ENCODE data around the gene ATL1.
"Not testable (repeated sequence)": the region's sequence is repeated elsewhere in the genome, so short reads cannot be mapped to it uniquely, and the experiment has no call there.

ATL1 gene

DNA sequence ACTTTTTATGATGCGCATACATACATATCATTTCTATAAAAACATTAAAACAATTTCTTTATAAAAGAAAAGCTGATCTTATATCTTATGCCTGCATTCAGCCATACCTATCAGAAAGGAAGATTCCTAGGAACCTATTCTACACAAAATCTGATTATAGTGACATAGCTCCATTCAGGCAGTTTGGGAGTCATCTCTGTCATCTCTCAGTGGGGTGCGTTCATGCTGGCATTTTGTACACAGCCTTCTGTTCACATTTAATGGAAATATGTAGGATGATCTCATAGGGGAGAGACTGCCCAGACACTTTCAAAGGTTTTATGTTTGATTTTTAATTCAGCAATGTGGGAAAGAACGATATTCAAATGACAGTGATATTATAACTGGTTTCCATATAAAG is 52.9 kb downstream of the ATL1 start:
- H3K36me3 ChIP-seq (ENCODE audit: control insufficient read depth, insufficient read depth, low read length): no peaks in the 10 kb centered on the region
- no peak overlapping the region for H3K27ac ChIP-seq (ENCODE audit: low read depth, low read length)
- H3K27me3 ChIP-seq (ENCODE audit: control insufficient read depth, insufficient read depth, low read length): no peaks in the 10 kb centered on the region
- no peak overlapping the region for H3K4me3 ChIP-seq (ENCODE audit: low read length)
- no peaks in the 10 kb centered on the region for H3K4me1 ChIP-seq (ENCODE audit: control insufficient read depth, insufficient read depth, low read length)
- H3K9ac ChIP-seq (ENCODE audit: low read length): no peak overlapping the region

DNA sequence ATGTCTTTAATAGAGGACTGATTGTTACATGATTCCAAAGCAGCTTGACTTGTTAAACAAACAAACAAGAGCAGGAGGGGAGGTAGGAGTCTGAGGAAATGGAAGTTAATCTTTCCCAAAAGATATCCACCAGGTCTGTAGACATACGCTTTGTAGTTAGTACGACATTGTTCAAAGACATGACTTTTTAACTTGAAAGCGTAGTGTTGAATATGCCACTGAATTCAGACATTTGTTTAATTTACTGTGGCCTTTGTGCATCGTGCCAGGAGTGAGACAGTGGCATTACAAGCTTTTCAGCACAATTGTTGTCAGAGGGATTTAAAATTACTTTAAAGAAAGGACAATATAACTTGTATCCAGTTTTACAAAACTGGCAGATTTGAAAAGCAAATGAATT is 55.1 kb downstream of the ATL1 start:
- H3K4me1 ChIP-seq (ENCODE audit: control insufficient read depth, insufficient read depth, low read length): no peaks in the 10 kb centered on the region
- no peaks in the 10 kb centered on the region for H3K36me3 ChIP-seq (ENCODE audit: control insufficient read depth, insufficient read depth, low read length)
- no peak overlapping the region for H3K27ac ChIP-seq (ENCODE audit: low read depth, low read length)
- H3K9ac ChIP-seq (ENCODE audit: low read length): no peak overlapping the region
- no peaks in the 10 kb centered on the region for H3K27me3 ChIP-seq (ENCODE audit: control insufficient read depth, insufficient read depth, low read length)
- H3K4me3 ChIP-seq (ENCODE audit: low read length): no peak overlapping the region

DNA sequence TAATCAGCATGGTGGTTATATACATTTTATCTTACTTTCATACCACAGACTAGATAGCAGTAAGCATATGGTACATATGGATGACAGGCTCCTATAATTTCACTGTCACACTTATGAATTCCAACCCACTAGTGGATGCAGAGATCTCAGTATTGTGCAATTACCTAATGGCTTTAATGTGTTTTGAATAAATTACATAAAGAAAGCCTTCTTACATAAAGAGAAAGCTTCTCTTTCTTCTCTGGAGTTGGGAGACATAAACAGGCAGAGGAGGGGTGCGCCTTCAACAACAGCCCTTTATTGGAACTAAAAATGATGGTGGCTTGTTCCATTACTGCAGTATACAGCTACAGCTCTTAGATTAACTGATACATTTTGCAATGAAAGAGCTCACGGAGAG is 55.6 kb downstream of the ATL1 start:
- H3K4me3 ChIP-seq (ENCODE audit: low read length): no peak overlapping the region
- no peak overlapping the region for H3K27ac ChIP-seq (ENCODE audit: low read depth, low read length)
- H3K4me1 ChIP-seq (ENCODE audit: control insufficient read depth, insufficient read depth, low read length): no peaks in the 10 kb centered on the region
- H3K27me3 ChIP-seq (ENCODE audit: control insufficient read depth, insufficient read depth, low read length): no peaks in the 10 kb centered on the region
- no peak overlapping the region for H3K9ac ChIP-seq (ENCODE audit: low read length)
- no peaks in the 10 kb centered on the region for H3K36me3 ChIP-seq (ENCODE audit: control insufficient read depth, insufficient read depth, low read length)

DNA sequence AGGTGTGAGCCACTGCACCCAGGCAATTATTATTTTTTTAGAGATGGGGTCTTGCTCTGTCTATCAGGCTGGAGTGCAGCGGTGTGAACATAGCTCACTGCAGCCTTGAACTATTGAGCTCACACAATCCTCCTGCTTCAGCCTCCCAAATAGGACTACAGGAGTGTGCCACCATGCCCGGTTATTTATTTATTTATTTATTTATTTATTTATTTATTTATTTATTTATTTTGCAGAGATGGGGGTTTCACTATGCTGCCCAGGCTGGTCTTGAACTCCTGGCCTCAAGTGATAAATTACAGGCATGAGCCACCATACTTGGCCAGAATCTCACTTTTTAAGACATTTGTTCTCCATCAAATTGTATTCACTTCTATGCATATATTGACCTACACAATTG is 56.3 kb downstream of the ATL1 start:
- no peak overlapping the region for H3K4me3 ChIP-seq (ENCODE audit: low read length)
- H3K27me3 ChIP-seq (ENCODE audit: control insufficient read depth, insufficient read depth, low read length): no peaks in the 10 kb centered on the region
- no peak overlapping the region for H3K27ac ChIP-seq (ENCODE audit: low read depth, low read length)
- H3K36me3 ChIP-seq (ENCODE audit: control insufficient read depth, insufficient read depth, low read length): no peaks in the 10 kb centered on the region
- no peak overlapping the region for H3K9ac ChIP-seq (ENCODE audit: low read length)
- H3K4me1 ChIP-seq (ENCODE audit: control insufficient read depth, insufficient read depth, low read length): no peaks in the 10 kb centered on the region

DNA sequence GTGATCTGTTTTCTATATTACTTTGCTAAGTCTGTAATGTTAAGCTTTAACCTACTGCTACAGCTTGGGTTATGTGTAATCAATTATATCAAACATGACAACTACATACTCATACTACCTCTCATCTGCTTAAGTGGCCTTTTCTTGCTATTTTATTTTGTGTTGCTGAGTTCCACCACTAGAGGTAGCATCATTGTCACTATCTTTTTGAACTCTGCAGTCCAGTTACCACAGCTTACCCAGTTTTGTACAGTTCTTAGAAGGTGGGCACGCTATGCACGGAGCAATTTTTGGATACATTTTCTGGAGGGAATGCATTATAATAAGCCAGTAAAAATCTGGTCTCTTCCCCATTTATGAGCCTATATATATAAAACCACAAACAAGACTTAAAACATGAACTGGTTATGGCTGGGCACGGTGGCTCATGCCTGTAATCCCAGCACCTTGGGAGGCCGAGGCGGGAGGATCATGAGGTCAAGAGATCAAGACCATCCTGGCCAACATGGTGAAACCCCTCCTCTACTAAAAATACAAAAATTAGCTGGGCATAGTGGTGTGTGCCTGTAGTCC is 59.7 kb downstream of the ATL1 start:
- Histone ChIP-seq H3K4me1 (ENCODE audit: control insufficient read depth, insufficient read depth, low read length) (no peaks in the 10 kb centered on the region), H3K4me3 (ENCODE audit: low read length) (no peak overlapping the region), H3K27ac (ENCODE audit: low read depth, low read length) (no peak overlapping the region), H3K36me3 (ENCODE audit: control insufficient read depth, insufficient read depth, low read length) (no peaks in the 10 kb centered on the region), H3K9ac (ENCODE audit: low read length) (no peak overlapping the region), H3K27me3 (ENCODE audit: control insufficient read depth, insufficient read depth, low read length) (no peaks in the 10 kb centered on the region)

DNA sequence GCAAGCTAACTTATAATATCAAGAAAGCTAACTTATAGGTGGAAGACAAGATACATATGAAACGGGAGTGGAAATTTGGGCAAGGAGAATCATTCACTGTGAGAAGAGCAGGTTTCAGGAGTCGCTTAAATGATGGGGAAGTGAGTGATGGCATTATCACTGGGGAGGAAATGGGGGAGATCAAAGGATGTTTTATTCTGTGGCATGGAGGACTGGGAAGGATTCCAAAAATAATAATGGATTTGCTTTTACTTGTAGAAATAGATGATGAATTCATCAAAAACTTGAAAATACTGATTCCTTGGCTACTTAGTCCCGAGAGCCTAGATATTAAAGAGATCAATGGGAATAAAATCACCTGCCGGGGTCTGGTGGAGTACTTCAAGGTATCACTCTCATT is 60.4 kb downstream of the ATL1 start:
- Histone ChIP-seq H3K4me3 (ENCODE audit: low read length) (no peak overlapping the region), H3K4me1 (ENCODE audit: control insufficient read depth, insufficient read depth, low read length) (no peaks in the 10 kb centered on the region), H3K9ac (ENCODE audit: low read length) (no peak overlapping the region), H3K36me3 (ENCODE audit: control insufficient read depth, insufficient read depth, low read length) (no peaks in the 10 kb centered on the region), H3K27ac (ENCODE audit: low read depth, low read length) (no peak overlapping the region), H3K27me3 (ENCODE audit: control insufficient read depth, insufficient read depth, low read length) (no peaks in the 10 kb centered on the region)

DNA sequence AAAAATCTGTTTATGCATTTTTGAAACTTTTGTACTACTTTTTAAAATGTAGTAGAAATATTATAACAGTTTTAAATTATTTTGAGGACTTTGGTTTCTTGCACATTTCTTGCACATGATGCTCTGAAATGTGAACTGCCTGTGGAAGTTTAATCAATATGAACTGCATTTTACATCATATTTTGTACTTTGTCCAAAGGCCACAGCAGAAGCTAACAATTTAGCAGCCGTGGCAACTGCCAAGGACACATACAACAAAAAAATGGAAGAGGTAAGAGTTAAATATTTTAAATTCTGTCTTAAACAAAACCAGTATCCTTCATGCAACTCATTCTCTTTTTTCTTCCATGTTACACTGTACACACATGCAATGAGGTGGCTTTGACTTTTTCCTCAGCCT is 63.0 kb downstream of the ATL1 start:
- Histone ChIP-seq H3K27me3 (ENCODE audit: control insufficient read depth, insufficient read depth, low read length) (no peaks in the 10 kb centered on the region), H3K9ac (ENCODE audit: low read length) (no peak overlapping the region), H3K27ac (ENCODE audit: low read depth, low read length) (no peak overlapping the region), H3K36me3 (ENCODE audit: control insufficient read depth, insufficient read depth, low read length) (no peaks in the 10 kb centered on the region), H3K4me1 (ENCODE audit: control insufficient read depth, insufficient read depth, low read length) (no peaks in the 10 kb centered on the region), H3K4me3 (ENCODE audit: low read length) (no peak overlapping the region)

DNA sequence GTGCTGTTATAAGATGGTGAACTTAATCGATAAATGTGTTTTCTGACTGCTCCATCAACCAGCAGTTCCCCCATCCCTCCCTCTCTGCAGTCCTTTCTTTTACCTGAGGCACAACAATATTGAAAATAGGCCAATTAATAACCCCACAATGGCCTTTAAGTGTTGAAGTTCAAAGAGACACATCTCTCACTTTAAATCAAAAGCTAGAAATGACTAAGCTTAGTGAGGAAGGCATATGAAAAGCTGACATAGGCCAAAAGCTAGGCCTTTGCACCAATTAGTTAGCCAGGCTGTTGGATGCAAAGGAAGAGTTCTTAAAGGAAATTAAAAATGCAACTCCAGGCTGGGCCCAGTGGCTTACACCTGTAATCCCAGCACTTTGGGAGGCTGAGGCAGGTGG is 64.5 kb downstream of the ATL1 start:
- no peak overlapping the region for H3K27ac ChIP-seq (ENCODE audit: low read depth, low read length)

DNA sequence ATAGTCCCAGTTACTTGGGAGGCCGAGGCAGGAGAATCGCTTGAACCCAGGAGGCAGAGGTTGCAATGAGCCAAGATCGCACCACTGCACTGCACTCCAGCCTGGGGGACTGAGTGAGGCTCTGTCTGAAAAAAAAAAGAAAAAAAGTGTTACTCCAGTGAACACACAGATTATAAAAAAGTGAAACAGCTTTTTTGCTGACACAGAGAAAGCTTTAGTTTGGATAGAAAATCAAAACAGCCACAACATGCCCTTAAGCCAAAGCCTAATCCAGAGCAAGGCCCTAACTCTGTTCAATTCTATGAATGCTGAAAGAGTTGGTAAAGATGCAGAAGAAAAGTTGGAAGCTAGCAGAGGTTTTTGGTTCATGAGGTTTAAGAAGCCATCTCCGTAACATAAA is 65.0 kb downstream of the ATL1 start:
- not testable (repeated sequence) for H3K36me3 ChIP-seq (ENCODE audit: control insufficient read depth, insufficient read depth, low read length); H3K4me3 ChIP-seq (ENCODE audit: low read length); H3K27me3 ChIP-seq (ENCODE audit: control insufficient read depth, insufficient read depth, low read length); H3K4me1 ChIP-seq (ENCODE audit: control insufficient read depth, insufficient read depth, low read length); H3K27ac ChIP-seq (ENCODE audit: low read depth, low read length); H3K9ac ChIP-seq (ENCODE audit: low read length)

More for the DNA sequence above, 64.5 kb downstream of the ATL1 start:
- Histone ChIP-seq H3K4me1 (ENCODE audit: control insufficient read depth, insufficient read depth, low read length) (no peaks in the 10 kb centered on the region), H3K9ac (ENCODE audit: low read length) (no peak overlapping the region), H3K27me3 (ENCODE audit: control insufficient read depth, insufficient read depth, low read length) (no peaks in the 10 kb centered on the region), H3K4me3 (ENCODE audit: low read length) (no peak overlapping the region), H3K36me3 (ENCODE audit: control insufficient read depth, insufficient read depth, low read length) (no peaks in the 10 kb centered on the region)

DNA sequence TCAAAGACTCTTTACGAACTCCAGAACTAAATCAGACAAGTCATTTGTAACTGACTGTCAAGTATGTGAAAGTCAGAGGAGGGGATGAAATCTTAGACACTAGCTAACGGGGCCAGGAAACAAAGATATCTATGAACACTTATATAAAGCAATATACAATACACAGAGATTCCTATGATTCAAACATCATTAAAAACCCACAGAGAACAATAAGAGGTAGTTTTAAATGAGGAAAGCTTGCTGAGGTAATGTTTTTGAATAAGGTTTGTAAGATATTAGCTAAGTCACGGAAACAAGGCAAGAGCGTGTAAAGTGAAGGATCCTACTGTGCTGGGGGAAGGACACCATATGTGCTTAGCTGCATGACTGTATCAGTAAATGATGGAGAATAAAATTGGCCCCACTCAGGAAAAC is 71.5 kb downstream of the ATL1 start:
- Histone ChIP-seq H3K27ac (ENCODE audit: low read depth, low read length) (no peak overlapping the region), H3K4me3 (ENCODE audit: low read length) (no peak overlapping the region), H3K36me3 (ENCODE audit: control insufficient read depth, insufficient read depth, low read length) (no peaks in the 10 kb centered on the region), H3K27me3 (ENCODE audit: control insufficient read depth, insufficient read depth, low read length) (no peaks in the 10 kb centered on the region), H3K4me1 (ENCODE audit: control insufficient read depth, insufficient read depth, low read length) (no peaks in the 10 kb centered on the region), H3K9ac (ENCODE audit: low read length) (no peak overlapping the region)

DNA sequence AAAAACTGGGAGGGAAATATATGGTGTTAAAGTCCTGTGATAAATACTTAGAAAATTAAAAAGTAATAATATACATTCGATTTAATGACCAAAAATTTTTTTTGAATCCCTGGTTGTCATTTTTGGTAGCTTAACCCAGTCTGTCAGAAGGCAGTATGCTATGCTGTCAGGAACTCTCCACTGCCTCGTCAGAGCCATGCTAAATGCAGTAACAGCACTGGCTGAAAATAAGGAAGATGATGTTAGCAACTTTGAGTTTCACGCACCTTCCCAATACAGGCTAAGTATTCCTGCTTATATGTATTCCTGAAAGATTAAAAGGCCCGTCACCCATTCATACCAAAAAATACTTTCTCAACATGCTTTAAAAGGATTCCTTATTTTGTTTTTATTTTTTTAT is 74.0 kb downstream of the ATL1 start:
- Histone ChIP-seq H3K4me1 (ENCODE audit: control insufficient read depth, insufficient read depth, low read length) (no peaks in the 10 kb centered on the region), H3K27me3 (ENCODE audit: control insufficient read depth, insufficient read depth, low read length) (no peaks in the 10 kb centered on the region), H3K27ac (ENCODE audit: low read depth, low read length) (no peak overlapping the region), H3K36me3 (ENCODE audit: control insufficient read depth, insufficient read depth, low read length) (no peaks in the 10 kb centered on the region), H3K4me3 (ENCODE audit: low read length) (no peak overlapping the region), H3K9ac (ENCODE audit: low read length) (no peak overlapping the region)

DNA sequence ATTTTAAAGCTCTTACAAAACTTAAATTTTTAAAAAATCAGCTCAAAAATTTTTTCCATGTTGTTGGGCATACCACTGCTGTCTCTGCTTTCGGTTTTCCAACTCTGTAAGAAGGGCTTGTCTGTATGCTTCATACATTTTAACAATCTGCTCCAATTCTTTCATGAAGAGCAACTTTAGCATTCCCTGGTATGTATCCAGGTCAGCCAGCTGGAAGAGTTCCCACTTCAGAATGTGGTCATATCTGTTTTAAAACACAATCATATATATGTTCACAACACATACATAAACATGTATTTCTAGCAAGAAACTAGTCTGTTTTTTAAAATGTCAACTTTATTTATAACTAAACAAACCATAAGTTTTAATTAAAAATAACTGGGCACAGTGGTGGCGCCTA is 75.2 kb downstream of the ATL1 start:
- Histone ChIP-seq H3K27me3 (ENCODE audit: control insufficient read depth, insufficient read depth, low read length) (no peaks in the 10 kb centered on the region), H3K4me1 (ENCODE audit: control insufficient read depth, insufficient read depth, low read length) (no peaks in the 10 kb centered on the region), H3K27ac (ENCODE audit: low read depth, low read length) (no peak overlapping the region), H3K36me3 (ENCODE audit: control insufficient read depth, insufficient read depth, low read length) (peaks cover 2% of the 10 kb centered on the region), H3K4me3 (ENCODE audit: low read length) (no peak overlapping the region), H3K9ac (ENCODE audit: low read length) (no peak overlapping the region)

DNA sequence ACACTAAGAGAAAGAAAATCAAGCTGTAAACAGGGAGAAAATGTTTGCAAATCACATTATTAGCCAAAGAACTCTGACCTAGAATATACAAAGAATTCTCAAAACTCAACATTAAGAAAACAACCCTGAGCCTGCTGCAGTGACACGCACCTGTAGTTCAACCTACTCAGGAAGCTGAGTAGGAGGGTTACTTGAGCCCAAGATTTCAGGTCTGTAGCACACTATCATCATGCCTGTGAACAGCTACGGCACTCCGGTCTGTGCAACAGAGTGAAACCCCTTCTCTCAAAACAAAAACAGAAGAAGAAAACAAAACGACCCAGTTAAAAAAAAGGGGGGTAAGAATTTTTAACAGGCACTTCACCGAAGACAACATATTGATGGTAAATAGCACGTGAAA is 87.3 kb downstream of the ATL1 start:
- no peaks in the 10 kb centered on the region for H3K4me1 ChIP-seq (ENCODE audit: control insufficient read depth, insufficient read depth, low read length)
- H3K4me3 ChIP-seq (ENCODE audit: low read length): no peak overlapping the region
- no peaks in the 10 kb centered on the region for H3K27me3 ChIP-seq (ENCODE audit: control insufficient read depth, insufficient read depth, low read length)
- no peak overlapping the region for H3K9ac ChIP-seq (ENCODE audit: low read length)
- H3K36me3 ChIP-seq (ENCODE audit: control insufficient read depth, insufficient read depth, low read length): no peaks in the 10 kb centered on the region
- no peak overlapping the region for H3K27ac ChIP-seq (ENCODE audit: low read depth, low read length)

Data from rectal smooth muscle tissue (tissue), 1 donor.